Stimulated activated naive CD4-positive, alpha-beta T cell treated with Interleukin-2 at 50 U/mL for 16 hours (primary cell): Measurements from ENCODE around the gene STARD3.
"Not testable (repeated sequence)": the region's sequence is repeated elsewhere in the genome, so short reads cannot be mapped to it uniquely, and the experiment has no call there.

Source experiments
- DNase-seq: peaks from one replicate; lab custom pipeline; 2025; lab: John Stamatoyannopoulos, UW

The STARD3 gene

DNA sequence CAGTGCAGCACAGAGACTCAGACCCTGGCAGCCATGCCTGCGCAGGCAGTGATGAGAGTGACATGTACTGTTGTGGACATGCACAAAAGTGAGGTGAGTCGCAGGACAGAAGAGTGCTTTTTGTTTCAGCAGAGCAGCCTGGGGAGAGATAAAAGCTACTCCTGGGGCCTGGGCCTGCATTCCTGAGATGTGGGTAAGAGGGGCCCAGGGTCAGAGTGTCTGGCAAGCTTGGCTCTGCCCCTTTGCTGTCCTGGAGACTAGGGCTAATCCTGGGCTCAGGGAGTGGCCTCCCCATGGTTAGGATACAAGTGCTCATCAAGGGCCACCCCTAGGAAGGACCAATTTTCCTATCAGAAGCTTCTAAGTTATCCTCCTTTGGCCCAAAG, 58.1 kb downstream of the STARD3 start:
- DNase-seq: no peak

DNA sequence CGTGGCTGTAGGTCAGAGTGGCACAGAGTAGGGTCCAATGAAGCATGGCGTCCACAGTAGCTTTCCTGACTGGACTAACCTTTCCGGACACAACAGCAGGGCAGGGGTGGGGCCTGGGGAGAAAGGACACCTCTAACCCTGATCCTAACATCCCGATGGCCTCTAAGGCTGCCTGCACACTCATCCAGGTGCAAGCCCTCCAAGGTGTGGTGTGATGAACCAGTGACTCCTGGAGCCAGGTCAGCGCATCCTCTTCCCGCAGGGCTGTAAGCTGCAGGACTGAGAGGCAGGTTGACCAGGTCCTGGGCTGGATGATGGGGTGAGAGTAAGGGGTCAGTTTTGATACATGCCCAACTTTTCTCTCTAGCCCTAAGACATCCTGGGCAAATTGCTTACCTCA, 59.8 kb downstream of the STARD3 start:
- no peak for DNase-seq

DNA sequence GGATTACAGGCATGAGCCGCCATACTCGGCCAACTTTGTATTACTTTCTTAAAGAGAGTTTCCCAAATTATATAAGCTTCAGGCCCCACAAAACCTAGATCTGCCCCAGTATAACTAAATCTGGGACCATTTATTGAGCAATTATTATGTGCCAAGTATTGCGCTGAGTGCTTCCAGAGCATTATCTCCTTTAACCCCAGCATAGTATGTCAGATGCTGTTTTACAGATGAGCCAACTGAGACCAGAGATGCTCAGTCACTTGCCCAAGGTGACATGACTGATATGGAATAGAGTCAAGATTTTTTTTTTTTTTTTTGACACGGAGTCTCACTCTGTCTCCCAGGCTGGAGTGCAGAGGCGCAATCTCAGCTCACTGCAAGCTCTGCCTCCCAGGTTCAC, 61.0 kb downstream of the STARD3 start:
- no peak for DNase-seq

DNA sequence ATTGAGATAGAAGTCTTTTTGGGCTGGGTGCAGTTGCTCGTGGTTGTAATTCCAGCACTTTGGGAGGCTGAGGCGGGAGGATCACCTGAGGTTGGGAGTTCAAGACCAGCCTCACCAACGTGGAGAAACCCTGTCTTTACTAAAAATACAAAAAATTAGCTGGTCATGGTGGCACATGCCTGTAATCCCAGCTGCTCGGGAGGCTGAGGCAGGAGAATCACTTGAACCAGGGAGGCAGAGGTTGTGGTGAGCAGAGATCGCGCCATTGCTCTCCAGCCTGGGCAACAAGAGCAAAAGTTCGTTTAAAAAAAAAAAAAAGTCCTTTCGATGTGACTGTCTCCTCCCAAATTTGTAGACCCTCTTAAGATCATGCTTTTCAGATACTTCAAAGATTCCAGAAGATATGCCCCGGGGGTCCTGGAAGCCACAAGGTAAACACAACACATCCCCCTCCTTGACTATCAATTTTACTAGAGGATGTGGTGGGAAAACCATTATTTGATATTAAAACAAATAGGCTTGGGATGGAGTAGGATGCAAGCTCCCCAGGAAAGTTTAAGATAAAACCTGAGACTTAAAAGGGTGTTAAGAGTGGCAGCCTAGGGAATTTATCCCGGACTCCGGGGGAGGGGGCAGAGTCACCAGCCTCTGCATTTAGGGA, 62.3 kb downstream of the STARD3 start:
- DNase-seq: not testable (repeated sequence)

DNA sequence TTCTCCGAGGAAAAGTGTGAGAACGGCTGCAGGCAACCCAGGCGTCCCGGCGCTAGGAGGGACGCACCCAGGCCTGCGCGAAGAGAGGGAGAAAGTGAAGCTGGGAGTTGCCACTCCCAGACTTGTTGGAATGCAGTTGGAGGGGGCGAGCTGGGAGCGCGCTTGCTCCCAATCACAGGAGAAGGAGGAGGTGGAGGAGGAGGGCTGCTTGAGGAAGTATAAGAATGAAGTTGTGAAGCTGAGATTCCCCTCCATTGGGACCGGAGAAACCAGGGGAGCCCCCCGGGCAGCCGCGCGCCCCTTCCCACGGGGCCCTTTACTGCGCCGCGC, 62.8 kb downstream of the STARD3 start, which contains the start of gene ERBB2:
Gene ERBB2 (plus strand): TSS at position 247 of the 330 bp plus-strand sequence. CDS start 175 bp downstream, outside the sequence.
- no peak for DNase-seq

DNA sequence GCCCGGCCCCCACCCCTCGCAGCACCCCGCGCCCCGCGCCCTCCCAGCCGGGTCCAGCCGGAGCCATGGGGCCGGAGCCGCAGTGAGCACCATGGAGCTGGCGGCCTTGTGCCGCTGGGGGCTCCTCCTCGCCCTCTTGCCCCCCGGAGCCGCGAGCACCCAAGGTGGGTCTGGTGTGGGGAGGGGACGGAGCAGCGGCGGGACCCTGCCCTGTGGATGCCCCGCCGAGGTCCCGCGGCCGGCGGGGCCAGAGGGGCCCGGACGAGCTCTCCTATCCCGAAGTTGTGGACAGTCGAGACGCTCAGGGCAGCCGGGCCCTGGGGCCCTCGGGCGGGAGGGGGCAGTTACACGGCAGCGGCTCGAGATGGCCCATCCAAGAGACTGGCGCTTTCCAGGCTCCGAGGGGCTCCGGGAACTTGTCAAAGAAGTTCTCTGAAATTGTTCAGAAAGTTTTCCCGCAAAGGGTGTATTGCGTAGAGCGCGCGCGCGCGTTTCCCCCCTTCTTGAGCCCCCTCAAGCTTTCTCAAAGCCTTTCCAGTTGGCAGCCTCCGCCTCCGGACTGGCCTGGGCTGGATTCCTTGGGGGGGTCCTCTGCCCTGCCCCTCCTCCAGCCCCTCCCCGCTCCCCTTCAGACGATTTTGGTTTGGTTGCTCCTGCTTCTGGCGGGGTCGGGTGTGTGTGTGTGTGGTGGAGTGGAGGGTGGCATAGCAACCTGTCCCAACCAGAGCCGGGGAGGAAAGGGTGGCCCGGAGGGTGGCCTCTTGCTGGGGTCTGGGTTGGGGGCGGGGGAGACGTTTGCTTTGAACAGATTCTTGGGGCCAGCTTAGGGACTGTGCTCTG, 63.4 kb downstream of the STARD3 start:
- no peak for DNase-seq

DNA sequence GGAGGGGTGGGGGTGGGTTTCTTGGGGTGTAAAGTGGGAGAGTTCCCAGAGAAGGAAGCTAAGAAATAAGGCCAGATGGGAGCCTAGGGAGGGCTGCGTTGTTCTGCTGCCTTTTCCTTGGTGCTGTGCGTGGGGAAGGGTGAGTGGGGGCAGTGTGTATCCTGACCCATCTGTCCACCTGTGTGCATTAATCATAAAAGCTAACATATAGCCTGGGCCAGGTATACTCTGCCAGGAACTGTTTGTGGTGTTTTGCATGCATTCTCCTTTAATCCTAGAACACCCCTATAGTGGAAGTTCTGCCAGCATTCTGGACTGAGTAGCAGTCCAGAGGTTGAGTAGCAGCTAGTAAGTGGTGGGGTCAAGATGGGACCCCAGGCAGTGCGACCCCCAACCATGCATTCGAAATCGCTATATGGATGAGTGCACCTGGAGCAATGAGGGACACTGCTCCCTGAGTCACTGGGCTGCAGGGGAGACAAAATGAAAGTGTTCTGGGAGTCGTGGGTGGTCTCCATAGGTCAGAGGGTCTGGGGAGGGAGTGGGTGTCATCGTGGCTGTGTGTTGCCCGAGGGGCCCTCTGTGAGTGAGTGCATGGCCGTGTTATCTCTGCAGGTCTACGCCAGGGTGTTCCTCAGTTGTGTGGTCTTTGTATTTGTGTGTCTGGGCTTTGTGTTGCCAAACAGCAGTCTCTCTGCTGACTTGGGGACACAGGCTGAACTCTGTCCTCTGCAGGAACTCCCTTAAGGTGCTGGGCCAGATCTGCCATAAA, 64.3 kb downstream of the STARD3 start:
- no peak for DNase-seq

DNA sequence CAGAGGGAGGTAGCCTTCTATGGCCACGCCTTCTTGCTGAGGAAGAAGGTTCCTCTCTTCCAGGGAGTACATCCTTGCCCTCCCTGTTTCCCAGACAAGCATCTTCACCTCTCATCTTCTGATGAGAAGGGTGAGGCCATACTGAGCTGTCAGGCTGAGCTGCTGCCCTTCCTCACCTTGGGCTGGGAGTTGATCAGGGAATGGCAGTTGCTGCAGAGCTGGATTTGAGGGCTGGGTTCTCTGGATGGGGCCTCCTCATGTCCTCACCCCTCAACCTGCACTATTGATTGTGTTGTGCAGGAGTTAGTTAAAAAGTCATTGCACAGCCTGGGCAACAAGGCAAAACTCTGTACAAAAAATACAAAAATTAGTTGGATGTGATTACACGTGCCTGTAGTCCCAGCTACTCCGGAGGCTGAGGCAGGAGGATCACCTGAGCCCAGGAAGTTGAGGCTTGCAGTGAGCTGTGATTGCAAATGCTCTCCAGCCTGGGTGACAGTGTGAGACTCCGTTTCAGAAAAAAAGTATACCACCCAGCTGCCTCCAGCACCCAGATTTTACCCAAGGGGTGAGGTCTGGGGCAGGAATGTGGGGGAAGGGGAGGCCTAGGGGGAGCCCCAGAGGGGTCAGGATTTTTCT, 65.0 kb downstream of the STARD3 start:
- no peak for DNase-seq

DNA sequence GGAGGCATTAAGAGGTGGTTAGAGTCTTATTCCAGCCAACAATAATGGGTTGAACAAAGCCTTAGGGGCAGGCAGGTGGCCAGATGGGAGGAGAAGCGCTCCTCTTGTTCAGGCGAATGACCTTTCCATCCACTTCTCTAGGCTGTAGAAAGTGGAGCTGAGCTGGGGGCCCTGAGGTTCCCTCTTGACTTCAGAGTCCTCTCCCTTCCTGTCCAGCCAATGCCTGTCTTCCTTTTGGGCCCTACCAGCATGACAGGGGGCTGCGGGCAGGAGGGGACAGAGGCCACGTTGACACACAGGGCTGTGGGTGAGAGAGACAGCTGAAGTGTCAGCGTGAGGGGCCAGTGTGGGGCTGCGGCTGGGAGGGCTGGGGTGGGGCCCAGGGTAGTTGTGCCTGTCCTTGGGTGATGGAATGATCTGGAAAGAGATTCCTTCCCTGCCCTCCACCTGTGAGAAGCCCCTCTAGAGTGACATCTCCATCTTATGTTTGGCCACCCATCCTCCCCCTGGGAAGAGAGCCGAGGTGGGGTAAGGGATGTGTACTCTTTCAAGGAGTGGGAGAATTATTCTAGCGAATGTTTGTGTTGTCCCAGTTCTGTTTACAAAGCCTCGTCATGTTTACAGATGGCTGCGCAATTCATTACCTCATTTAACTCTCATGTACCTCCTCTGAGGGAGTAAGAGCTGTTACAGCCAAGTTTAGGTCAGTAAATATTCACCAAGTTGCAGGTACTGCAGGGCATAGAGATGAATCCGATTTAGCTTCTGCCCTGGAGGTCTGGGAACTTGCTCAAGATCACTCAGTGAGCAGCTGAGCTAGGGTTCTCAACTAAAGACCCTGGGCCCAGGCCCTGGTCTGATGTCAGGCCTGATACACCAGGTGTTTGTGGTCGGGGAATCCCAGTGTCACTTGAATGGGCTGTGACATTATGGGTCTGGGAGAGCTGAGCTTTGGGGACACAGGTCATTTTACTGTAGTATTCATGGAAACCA, 66.3 kb downstream of the STARD3 start:
- no peak for DNase-seq

DNA sequence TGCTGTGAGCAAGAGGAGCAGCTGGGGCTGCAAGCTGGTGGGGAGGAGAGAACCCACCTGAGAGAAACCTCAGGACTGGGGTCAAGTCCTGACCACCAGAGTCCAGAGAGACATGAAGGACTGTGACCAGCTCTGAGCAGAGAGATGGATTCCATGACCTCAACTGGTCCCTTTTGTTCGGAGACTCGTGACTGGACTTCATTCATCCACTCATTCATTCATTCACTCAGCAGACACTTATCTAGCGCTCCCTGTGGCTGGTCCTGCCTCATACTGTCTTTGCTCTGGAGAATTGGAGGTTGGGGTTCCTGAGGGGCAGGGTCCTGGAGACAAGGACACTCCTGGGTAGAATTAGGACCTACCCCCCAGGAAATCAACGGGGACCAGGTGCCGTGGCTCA, 67.0 kb downstream of the STARD3 start:
- no peak for DNase-seq

DNA sequence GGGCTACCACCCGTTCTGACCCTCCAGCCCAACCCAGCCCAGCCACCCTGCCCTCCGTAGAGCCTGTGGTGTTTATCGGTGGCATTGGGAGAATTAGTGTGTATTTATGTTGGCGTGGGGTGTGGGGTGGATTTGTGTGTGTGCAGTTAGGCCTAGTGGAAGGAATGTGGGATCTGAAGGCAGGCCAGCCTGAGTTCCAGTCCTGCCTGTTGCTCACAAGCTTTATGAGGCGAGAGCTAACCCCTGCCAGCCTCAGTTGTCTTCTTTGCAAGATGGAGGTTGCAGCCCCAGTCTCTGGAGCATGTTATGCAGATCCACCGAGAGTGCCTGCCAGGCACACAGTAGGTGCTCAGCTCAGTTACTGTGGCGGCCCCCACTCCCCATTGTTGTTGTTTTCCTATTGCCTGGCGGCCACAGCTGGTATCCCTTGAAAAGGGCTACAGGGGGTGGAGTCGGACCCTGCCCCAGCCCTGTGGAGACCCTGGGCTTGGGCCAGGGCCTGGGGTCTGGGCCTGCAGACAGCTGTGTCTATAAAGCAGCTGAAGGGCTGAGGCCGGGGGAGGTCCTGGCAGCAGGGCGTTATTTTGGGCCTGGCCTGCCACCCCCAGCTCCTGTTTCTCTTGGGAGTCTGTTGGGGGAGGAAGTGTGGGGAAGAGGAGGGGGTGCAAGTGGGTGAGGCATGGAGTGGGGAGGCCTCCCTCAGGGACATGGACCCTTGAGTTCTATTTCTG, 68.0 kb downstream of the STARD3 start:
- DNase-seq: no peak

DNA sequence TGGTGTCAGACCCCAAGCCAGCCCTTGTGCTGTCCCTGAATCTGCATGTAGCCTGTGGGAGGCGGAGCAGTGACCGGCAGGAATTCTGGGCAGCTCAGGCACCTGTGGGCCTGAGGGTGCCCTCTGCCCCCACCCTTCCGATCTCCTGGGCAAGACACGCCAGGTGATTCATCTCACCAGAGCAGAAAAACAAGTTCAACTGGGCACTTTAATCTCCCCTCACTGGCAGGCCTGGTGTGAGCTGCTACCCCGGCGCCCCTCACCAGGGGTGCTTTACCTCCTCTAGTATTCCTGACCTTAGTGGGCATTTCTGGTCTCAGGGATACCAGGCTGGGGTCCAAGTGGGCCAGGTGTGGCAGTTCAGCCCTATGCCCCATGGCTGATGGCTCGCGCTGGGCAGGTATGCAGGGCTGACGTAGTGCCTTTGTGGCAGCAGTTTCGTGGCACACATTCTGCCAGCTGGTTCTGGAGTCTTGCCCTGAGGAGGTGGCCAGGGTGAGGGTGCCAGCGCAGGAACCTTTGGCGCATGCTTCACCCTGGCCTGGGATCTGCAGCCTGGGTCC, 68.9 kb downstream of the STARD3 start:
- DNase-seq: no peak

DNA sequence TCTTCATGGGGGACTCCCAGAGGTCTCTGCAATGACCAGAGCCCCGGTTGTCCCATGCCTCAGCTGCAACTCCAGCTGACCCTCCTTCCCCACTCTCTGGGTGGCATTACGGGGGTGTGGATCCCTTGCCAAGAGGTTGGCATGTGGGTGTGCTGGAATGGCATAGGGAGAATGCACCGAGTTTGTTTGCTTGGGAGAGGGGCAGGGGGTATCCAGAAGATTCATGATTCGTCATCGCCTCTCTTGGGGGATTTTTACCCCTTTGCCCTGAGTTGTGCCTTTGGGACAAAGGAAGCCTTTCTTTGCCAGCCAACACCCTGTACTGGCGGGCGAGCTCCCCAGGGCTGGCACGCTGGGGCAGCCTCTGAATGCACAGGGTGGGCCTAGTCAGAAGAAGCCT, 69.4 kb downstream of the STARD3 start:
- no peak for DNase-seq

DNA sequence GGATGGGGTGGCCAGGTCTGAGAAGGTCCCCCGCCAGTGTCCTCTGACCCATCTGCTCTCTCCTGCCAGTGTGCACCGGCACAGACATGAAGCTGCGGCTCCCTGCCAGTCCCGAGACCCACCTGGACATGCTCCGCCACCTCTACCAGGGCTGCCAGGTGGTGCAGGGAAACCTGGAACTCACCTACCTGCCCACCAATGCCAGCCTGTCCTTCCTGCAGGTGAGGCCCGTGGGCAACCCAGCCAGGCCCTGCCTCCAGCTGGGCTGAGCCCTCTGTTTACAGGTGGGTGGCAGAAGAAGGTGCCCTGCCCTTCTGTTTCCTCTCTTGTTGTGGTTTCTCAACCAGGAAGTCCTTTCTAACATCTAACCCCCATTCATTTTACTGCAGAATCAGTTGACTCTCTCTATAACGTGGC, 70.0 kb downstream of the STARD3 start:
- no peak for DNase-seq

DNA sequence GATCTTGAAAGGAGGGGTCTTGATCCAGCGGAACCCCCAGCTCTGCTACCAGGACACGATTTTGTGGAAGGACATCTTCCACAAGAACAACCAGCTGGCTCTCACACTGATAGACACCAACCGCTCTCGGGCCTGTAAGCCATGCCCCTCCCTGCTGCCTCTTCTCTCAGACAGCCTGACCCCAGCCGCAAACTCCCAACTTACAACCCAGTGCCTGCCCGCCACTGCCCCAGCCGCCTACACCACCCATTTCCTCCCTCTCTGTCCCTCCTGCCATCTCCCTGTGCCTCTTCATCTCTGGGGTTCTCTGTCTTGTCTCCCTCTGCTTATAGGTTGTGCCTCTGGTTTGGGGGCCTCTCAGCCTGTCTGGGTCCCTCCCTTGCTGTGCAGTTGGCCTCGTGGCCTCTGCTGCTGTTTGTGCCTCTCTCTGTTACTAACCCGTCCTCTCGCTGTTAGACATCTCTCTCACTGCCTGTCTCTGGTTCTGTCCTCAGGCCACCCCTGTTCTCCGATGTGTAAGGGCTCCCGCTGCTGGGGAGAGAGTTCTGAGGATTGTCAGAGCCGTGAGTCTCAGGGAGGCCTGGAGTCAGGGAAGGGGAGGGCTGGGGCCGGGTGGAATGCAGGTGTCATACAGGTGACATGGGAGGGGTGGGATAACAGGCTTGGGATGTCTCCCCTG, 72.5 kb downstream of the STARD3 start:
- DNase-seq: no peak

DNA sequence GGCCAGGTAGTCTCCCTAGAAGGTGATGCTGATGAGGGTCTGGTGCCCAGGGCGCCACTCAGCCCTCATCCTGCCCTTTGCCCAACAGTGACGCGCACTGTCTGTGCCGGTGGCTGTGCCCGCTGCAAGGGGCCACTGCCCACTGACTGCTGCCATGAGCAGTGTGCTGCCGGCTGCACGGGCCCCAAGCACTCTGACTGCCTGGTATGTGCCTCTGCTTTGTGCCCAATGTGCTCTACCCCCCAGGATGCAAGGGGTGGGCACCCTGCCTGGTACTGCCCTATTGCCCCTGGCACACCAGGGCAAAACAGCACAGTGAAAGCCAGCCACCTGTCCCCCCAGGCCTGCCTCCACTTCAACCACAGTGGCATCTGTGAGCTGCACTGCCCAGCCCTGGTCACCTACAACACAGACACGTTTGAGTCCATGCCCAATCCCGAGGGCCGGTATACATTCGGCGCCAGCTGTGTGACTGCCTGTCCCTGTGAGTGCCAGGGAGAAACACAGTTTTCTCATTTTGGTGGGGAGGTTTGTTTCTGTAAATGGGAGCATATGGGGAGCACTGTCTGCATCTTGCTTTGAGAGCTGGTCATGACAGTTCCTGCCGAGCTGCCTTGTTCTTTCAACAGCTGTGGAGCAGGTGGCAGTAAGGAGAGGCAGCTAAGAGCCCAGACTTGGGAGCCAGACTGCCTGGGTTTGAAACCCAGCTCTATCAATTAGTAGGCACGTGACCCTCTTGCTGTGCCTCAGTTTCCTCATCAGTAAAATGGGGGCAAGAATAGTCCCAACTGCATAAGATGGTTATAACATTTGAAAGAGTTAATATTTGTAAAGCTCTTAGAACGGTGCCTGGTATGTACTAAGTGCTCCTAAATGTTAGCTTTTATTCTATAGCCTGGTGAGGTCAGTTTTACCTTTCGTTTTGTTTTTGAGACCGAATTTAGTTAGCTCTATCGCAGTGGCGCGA, 73.3 kb downstream of the STARD3 start:
- no peak for DNase-seq

DNA sequence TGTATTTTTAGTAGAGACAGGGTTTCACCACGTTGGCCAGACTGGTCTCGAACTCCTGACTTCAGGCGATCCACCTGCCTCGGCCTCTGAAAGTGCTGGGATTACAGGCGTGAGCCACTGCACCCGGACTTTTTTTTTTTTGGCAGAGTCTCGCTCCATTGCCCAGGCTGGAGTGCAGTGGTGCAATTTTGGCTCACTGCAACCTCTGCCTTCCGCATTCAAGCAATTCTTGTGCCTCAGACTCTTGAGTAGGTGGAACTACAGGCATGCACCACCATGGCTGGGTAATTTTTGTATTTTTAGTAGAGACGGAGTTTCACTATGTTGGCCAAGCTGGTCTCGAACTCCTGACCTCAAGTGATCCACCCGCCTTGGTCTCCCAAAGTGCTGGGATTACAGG, 74.1 kb downstream of the STARD3 start:
- not testable (repeated sequence) for DNase-seq

DNA sequence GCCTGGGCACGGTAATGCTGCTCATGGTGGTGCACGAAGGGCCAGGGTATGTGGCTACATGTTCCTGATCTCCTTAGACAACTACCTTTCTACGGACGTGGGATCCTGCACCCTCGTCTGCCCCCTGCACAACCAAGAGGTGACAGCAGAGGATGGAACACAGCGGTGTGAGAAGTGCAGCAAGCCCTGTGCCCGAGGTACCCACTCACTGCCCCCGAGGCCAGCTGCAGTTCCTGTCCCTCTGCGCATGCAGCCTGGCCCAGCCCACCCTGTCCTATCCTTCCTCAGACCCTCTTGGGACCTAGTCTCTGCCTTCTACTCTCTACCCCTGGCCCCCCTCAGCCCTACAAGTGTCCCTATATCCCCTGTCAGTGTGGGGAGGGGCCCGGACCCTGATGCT, 74.9 kb downstream of the STARD3 start:
- DNase-seq: no peak
